Fibroblast of villous mesenchyme (primary cell): ENCODE results near the gene PPFIBP2. TPM values are rescaled to one million over a fixed set of nuclear protein-coding genes. Genes with fewer than 3 reads are reported as not detected.

Experiments
- DNase-seq: peaks from one replicate; pipeline ENCODE4 v3.0.0-alpha.2; 2010; ENCODE audit warnings: low read depth
- H3K4me3 ChIP-seq: 2 replicates; pipeline ENCODE4 v1.5.1; 2011; ENCODE audit warnings: low read depth, mild to moderate bottlenecking, low read length
- CTCF ChIP-seq: IDR thresholded peaks from 2 replicates; pipeline ENCODE4 v1.5.1; 2012; ENCODE audit warnings: low read depth, mild to moderate bottlenecking, low read length; ENCODE audit not compliant: insufficient read depth
- total RNA-seq: library from RNA; depleted of rRNA; stranded (reverse); fragments of >200 nt; gene quantifications from 2 replicates; pipeline ENCODE4 v1.2.3, GENCODE V29; 2012

PPFIBP2 gene
- total RNA-seq, 1 donor, result 20.3 TPM

GRCh38 chr11:7638710-7639642 is 125.2 kb downstream of the PPFIBP2 start:
- no peak for DNase-seq
- no peak for TF ChIP-seq CTCF
- H3K4me3 ChIP-seq, result no peak overlapping the region

- no peak for TF ChIP-seq CTCF
- no peak for DNase-seq
- no peak overlapping the region for H3K4me3 ChIP-seq
These were observed 125.8 kb downstream of the PPFIBP2 start for GRCh38 chr11:7639643-7640025.

DNA sequence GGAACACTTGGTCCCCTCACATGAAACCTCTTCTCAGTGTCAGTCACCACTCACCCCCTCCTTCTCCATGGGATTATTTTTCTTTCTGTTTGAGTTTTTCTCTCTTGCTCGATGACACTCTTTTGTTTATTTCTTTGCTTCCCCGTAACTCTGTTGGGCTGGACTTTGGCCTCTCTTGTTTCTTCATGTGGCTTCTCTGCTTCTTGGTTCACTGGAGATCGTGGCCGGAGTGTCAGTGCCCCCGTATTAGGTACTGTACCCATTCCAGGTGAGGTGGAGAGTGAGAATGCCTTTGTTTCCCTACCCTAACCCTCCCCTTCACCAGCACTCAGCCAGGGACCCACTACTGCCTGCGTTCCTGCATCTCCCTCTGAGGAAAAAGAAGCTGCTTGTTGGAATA is 127.0 kb downstream of the PPFIBP2 start:
- H3K4me3 ChIP-seq, result no peak overlapping the region
- no peak for DNase-seq
- no peak for TF ChIP-seq CTCF

- no peak for TF ChIP-seq CTCF
- no peak for DNase-seq
- no peak overlapping the region for H3K4me3 ChIP-seq
These were observed 128.9 kb downstream of the PPFIBP2 start for GRCh38 chr11:7642747-7643146.

DNA sequence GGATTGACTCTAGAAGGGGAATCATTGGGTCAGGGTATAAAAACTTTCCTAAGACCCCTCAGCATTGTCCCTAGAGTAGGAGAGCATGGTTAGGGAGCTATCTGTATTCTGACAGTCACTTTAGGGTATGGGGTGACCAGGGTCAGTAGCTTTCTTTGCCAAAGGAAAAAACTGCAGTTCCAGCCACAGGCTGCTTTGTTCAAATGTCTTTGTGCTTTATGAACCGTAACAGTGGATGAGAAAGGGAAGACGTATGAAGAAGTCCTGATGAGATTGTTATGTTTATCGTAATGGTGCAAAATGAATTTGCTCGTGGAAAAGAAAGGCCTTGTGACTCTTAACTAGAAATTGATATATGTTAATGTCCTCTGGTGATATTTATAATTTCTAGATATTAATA is 129.5 kb downstream of the PPFIBP2 start:
- H3K4me3 ChIP-seq, result no peak overlapping the region
- DNase-seq, result no peak
- no peak for TF ChIP-seq CTCF

- DNase-seq, result no peak
- TF ChIP-seq CTCF, result no peak
- no peak overlapping the region for H3K4me3 ChIP-seq
These were observed 131.4 kb downstream of the PPFIBP2 start for GRCh38 chr11:7645206-7645605.

DNA sequence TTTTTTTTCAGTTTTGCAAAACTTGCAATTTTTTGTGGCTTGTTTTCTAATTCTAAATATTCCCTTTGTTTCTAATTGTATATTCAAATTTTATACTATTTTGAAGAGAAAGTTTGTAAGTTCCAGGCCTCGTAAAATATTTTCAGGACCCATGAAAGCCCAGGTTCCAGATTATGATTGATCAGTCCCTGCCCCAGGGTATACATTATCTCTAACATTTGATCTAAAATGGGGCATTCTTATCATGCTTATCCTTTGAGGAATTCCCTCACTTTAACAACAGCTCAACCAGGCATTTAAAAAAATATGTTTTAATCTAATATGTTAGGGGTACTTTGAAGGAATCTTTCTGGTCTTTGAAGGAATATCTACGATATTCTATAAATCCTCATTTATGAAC is 133.1 kb downstream of the PPFIBP2 start:
- no peak overlapping the region for H3K4me3 ChIP-seq
- no peak for DNase-seq
- no peak for TF ChIP-seq CTCF
